ENCODE data around the gene TRAPPC10.

The TRAPPC10 gene

DNA sequence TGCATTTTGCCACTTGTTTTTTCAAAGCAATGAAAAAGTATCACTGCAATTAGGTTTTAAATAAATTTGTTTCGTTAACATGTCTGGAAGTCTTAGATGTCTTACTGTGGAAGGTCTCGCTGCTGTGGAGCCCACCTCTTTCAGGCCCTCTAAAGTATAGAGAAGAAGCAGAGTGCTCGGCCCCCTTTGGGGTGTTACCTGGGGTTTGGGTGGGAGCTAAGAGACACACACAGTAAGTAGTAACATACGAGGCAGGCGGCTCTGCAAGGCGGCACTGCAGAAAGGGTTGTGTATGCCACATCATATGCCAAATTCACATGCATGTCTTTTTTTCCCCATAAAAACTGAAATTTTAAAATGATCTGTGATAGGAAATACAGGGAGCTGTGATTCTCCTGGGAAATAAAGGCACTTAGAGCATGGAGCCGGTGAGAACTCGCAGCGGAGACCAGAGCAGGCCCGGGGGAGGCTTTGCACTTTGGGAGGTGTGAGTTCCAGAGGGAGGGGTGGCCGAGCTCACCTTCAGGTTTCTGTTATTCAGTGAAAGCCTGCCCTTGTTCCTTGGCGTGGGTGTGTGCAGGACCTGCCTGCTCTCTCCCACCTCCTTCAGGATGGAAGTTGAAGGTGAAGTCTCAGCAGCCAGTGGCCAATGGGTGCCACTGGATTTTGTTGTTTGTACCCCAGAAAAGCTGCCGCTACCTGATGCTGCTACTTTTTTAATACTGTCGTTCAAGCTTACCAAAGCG lies 59.4 kb downstream of the TRAPPC10 start:
- no peak for DNase-seq

- no peak for DNase-seq
These were observed 60.0 kb downstream of the TRAPPC10 start for GRCh38 chr21:44072111-44072510.

DNA sequence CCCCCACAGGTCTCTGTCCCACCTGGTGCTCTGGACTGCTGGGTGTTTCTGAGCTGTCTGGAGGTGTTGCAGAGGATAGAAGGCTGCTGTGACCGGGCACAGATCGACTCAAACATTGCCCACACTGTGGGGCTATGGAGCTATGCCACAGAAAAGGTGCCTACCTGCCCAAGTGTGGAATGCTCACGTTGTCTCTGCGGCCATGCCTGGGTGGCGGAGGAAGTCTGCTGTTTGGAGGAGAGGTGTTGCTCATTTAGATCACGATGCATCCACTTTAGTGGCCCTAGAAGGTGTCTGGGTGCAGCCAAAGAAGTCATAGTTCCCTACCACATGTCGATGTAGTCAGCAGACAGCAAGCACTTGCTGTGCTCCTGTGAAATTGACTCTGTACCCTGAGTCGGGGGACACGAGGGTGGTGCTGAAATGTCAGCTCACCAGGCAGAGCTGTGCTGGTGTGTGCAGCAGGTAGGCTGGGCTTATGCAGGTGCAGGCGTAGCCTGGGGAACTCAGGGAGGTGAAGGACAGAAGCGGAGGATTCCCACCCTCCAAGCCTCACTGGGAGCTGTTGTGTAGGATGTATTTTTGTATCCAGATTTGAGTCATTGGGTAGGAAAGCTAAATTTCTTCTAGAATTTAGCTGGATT lies 62.3 kb downstream of the TRAPPC10 start:
- no peak for DNase-seq

GRCh38 chr21:44076316-44076715 lies 64.2 kb downstream of the TRAPPC10 start:
- no peak for DNase-seq

GRCh38 chr21:44078411-44078981 lies 66.4 kb downstream of the TRAPPC10 start:
- DNase-seq, result no peak

GRCh38 chr21:44079446-44079845 lies 67.3 kb downstream of the TRAPPC10 start:
- no peak for DNase-seq

GRCh38 chr21:44079846-44080245 lies 67.7 kb downstream of the TRAPPC10 start:
- no peak for DNase-seq

- DNase-seq, result no peak
These were observed 70.7 kb downstream of the TRAPPC10 start for GRCh38 chr21:44082648-44083440.

DNA sequence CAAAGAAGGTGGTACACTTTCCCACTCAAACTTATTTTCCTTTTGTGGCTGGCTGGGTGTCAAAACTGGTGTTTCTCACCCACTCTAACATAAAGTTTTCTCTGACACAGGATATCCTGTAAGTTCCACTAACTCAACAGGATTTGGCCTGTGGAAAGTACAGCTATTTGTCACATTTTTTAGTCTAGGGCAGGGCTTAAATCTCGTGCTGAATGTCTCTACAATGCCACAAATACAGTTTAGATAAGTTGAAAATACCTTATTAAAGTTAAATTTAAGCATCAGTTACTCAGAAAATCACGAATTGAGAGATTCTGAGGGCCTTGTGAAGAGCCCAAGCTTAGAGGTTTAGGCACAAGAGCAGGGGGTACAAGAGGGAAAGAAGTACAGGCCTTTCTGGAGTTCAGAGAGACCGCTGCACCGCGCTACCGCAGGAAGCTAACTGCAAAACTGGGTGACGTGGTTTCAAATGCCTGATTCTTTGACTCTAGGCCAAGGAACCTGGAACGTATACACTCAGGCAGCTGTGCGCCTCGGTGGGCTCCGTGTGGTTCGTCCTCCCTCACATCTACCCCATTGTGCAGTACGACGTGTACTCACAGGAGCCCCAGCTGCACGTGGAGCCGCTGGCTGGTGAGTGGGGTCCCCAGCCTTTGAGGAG lies 71.7 kb downstream of the TRAPPC10 start:
- no peak for DNase-seq

- no peak for DNase-seq
These were observed 72.6 kb downstream of the TRAPPC10 start for GRCh38 chr21:44084496-44085241.

- no peak for DNase-seq
These were observed 73.6 kb downstream of the TRAPPC10 start for GRCh38 chr21:44085491-44086321.

DNA sequence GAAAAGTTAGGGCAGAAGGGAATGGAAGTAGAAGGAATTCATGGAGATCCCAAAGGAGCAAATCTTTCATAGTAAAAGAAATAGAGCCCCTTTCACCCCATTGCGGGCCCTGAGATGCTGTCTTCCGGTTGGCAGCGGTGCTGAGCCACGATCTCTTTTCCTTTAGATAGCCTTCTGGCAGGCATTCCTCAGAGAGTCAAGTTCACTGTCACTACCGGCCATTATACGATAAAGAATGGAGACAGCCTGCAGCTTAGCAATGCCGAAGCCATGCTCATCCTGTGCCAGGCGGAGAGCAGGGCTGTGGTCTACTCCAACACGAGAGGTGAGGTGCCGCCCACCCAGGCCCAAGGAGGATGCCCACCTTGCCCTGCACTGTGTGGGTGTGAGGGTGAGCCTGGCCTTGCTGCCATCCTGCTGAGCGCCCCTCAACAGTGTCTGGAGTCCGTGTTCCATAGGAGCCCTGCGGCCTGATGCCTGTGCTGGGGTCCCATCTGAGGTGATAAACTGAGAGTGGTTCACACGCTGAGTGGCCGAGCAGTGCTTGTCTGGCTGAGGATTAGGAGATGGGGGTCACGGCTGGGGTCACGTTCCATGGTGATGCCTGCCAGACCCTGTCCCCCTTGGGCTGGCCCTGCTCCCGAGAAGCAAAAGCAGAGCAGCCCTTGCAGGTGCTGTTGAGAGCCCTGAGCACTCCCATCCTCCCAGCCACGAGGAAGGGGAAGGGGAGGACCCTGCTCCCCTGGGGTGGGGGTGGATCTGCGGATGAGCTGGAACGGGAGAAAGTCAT lies 74.7 kb downstream of the TRAPPC10 start:
- no peak for DNase-seq

DNA sequence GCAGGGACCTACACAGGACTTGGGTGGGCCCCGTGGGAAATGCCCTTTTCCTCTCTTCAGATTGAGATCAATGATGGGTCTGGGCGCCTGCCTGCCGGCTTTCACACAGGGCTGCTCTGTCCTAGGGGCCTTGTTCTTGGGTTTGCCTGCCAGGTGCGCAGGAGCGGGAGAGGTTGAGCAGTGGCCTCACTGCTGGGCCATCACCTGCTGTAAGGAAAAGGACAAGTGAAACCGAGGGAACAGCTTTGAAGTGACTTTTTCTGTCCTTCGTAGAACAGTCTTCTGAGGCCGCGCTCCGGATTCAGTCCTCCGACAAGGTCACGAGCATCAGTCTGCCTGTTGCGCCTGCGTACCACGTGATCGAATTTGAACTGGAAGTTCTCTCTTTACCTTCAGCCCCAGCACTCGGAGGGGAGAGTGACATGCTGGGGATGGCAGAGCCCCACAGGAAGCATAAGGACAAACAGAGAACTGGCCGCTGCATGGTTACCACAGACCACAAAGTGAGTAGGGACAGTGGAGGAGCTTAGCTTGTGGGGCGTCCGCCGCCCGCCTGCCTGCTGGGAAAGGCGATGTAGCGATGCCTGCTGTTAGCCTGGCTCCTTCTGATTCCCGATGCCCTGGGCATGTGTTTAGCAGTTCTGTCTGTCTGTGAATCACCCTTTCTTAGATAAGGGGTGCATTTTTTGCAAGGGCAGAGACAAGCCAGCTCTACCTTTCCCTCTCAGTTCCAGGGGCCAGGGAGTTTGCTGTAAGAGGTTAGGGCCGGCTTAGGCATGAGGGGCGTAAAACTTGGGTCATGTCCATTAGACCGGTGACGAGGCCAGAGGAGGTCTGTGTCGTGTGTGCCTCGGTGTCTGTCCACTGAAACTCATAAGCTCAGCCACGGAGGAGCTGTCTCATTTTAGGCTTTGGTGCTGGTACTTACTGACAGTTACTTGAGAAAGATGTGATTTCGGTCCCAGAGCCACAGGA lies 75.6 kb downstream of the TRAPPC10 start:
- no peak for DNase-seq

DNA sequence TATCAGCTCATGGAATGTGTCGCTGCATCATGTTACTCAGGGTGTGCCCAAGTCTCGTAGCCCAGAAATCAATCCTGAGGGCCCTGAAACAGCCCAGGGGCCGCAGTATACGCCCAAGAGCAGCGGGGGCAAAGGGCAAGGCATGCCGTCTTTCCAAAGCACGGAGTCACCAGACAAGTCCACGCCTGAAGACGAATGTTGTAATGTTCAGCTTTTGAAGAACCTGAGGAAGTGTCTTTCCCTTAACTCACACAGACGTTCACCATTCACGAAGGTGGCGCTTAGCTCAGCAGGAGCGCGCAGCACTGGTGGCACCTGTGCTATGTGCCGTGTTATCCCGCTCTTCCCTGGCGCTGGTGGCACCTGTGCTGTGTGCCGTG lies 76.3 kb downstream of the TRAPPC10 start:
- DNase-seq, result no peak

- DNase-seq, result no peak
These were observed 77.1 kb downstream of the TRAPPC10 start for GRCh38 chr21:44089001-44089911.

- DNase-seq, result no peak
These were observed 78.2 kb downstream of the TRAPPC10 start for GRCh38 chr21:44090325-44090724.

DNA sequence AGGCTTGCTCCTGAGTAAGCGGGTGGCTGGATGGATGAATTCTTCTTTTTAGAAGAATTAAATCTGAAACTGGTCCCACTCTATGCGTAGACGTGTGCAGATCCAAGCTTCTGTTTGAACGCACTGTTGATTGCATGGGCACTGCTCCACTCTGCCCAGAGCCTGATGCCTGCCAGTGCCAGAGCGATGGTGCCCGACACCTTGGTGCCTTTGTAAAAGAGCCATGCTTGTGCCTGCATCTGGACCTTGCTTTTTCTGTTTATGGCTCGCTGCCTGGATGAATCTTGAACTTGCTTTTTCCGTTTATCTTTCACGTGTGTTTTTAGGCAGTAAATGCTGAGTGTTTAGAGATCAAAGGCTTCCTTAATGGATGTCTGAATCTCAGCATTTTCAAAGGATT lies 80.1 kb downstream of the TRAPPC10 start:
- no peak for DNase-seq

DNA sequence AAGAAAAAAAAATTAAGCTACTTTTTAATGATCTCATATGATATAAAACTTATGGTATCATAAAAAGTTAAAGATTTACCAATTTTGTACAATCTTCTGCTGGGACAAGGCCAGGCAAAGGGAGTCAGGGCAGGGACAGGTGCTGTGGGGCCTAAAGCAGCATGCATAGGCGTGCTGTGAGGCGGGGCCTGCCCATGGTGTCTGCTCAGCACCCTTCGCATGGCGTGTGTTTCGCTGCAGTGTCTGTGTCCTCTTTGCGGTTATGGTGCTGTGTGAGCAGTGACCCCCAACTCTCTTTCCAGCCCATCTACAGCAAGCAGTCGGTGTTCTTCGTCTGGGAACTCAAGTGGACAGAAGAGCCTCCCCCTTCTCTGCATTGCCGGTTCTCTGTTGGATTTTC lies 81.7 kb downstream of the TRAPPC10 start:
- no peak for DNase-seq

All from COR-L47 (cell line).